ENCODE measurements around the gene ITGA11.

The ITGA11 gene

DNA sequence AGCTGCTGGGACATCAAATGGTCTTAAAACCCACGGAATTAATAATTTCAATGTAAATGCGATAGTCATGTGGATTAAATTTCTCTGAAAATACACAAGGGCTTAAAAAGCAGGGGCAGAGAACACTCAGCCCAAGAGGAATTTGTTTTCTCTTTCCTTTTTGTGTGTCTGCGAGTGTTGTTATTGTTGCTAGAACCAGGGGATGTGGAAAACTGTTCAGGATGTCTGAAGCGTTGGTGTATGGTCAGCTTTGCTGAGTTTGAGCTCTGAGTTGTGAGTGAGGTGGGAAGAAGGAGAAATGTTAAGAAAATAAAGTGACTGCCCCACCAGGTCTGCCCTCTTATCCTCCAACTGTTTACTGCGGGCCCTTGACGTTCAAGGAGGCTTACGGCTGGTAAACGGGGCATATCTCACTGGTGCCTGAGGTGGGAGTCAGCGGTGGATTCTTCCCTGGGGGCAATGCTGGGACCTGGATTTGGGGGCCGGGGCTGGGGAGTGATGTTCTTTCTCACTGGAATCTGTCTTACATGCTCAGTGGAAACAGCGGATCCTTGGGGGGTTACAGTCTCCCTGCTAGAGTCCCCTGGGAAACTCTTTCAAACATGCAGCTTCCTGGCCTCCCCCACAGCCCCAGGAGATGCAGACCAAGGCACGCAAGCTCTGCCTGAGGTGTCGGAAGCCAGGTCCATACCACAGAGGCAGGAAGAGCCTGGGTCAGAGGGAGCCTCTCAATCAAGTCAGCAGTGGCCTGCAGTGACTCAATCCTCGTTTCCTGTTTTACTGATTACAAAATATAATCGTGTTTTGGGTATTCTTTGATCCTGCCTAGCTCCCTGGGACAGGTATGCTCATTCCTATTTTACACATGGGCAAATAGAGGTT, 41.8 kb downstream of the ITGA11 start:
- no peak for DNase-seq (ENCODE audit: low spot score)

DNA sequence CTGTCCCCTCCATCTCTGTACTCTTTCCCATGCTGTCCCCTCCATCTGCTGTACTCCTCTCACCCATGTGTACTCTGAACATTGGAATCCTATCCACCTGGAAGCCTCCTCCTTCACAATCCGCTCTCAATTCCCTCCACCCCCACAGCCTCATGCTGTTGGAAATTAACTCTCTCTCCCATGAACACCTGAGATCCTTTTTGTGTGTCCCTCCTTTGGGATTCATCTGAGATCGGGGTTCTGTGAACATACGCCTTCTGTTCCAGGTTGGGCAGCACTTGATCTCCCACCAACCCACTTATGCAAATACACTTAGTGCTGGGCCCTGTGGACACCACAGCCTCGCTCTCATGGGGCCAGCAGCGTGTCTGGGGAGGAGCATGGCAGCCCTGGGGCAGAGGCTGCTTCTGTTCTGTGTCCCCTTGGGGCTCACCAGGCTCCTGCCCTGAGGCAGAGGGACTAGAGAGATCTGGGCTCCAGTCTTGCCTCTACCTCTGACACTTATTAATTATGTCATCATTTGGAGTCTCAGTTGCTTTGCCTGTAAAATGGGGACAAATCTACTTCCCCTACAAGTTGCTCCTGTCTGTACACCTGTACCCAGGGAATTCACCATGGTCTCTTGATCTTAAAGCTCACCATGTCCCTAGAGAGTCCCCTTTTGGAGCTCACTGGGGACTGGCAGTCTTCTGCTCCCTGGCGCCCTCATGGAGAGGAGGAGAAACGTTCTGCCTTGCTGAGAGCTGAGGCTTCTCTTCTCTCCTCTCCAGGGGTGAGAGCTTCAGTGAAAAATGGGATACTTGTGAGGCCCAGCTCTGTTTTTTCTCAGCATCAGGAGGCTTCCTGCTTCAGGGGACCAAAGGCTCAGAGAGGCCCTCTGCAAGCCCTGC, 42.7 kb downstream of the ITGA11 start:
- DNase-seq (ENCODE audit: low spot score), result no peak

DNA sequence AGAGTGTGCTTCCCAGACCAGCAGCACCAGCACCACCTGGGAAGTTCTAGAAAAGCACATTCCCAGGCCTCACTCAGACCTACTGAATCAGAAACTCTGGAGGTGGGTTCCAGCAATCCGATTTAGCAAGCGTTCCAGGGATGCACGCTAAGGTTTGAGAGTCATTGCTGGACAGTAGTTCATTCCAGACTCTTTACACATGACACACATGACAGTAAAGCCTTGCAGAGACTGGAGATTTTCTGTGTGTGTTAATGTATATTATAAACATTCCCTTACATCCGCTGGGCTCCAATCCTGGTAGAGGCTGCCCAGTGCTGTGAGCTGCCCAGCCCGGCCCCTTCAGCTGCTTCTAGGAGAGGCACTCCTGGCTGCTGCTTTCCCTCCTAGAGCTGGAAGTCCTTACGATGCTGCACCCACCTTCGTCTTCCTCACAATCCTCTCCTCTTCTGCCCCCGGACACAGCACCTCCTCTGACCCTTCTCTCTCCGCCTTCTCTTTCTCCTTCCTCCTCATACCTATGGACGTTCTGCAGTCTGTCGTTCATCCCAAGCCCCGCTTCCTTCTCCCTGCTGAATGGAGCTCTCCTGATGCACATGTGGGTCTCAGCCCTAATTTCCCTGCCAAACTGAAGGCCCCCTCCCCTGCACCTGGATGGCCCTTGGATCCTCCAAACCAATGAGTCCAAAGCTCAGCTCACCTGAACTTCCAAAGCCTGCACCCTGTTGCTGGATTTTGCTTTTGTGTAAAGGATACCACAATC, 44.4 kb downstream of the ITGA11 start:
- no peak for DNase-seq (ENCODE audit: low spot score)

DNA sequence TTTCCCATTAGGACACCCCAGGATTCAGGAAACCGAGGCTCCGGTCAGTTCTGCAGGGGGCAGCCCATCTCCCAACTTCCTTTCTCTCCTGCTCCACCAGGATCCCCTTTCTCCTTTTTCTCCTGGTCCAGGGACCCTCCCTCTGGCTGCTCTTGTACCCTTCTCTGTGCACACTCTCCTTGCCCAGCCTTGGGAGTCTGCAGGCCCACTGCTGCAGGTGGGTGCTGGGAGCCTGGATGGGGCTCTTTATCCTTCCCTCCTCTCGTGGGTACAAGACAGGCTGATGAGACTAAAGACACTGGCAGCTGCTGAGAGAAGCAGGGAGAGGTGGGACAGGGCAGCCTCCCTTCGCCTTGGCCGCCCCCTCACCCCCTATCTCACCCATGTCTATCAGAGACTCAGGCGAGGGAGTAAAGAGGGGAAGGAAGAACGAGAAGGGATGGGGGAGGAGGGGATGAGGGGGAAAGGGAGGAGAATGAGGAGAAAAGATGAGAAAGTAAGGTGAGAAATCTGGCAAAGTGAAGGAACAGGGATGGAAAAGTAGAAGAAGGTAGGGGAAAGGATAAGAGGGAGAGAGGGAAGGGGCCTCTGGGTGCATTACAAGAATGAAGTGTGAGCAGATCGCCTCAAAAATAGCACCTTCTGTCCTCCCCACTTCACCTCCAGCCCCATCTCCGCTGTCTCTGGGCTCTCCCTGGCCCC, 45.2 kb downstream of the ITGA11 start:
- DNase-seq (ENCODE audit: low spot score), result no peak

DNA sequence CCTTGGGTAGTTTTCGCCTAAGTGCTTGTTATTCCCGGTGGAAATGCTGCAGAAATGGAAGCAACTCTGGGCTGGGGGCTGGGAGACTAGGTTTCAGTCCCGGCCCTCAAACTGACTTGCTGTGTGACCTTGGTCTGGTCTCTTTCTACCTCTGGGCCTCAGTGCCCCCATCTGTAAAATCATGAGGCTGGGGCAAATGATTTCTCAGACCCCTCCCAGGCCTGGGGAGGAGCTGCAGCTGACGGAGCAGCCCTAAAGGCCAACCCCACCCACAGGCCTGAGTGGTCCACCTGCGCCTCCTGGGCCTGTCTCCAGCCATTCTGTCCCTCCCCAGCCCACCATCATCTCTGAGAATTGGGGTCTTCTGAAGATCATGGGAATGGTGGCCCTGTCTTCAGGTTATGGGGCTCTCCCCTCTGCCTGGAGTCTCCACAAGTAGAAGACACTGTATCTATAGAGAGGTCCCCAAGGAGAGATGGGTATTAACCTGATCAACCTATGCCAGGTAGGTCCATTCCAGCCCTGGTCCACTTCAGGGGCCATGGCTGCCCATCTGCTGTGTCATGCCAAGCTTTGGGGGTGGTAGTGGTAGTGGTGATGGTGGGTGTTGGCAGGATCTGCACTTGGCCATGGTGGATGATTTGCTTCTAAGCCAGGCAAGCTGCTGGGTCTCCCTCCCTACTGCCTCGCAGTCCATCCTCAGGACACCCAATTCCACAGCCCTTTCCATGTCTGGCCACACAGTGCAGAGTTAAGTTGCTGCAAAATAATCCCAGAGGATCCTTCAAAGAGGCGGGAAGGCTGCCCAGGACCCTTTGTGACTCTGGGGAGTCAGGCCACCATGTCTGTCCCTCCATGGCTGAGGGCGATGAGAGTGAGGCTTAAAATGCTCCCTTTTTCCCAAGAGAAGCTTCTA, 46.0 kb downstream of the ITGA11 start:
- no peak for DNase-seq (ENCODE audit: low spot score)

DNA sequence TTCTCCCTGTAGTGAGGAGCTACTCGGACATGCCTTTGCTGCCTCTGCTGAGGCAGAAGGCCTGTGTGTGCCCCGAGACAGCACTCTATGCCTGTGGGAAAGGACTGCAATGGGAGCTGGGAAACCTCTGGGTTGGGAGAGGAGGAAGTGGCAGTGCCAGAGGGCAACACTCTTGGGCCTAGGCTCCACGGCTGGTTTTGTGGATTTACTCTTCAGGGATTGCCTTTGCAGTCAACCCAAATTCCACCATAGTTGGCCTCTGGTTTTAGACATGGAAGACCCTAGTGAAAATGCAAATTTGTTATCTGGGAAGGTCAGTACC, 46.8 kb downstream of the ITGA11 start:
- DNase-seq (ENCODE audit: low spot score), result no peak

DNA sequence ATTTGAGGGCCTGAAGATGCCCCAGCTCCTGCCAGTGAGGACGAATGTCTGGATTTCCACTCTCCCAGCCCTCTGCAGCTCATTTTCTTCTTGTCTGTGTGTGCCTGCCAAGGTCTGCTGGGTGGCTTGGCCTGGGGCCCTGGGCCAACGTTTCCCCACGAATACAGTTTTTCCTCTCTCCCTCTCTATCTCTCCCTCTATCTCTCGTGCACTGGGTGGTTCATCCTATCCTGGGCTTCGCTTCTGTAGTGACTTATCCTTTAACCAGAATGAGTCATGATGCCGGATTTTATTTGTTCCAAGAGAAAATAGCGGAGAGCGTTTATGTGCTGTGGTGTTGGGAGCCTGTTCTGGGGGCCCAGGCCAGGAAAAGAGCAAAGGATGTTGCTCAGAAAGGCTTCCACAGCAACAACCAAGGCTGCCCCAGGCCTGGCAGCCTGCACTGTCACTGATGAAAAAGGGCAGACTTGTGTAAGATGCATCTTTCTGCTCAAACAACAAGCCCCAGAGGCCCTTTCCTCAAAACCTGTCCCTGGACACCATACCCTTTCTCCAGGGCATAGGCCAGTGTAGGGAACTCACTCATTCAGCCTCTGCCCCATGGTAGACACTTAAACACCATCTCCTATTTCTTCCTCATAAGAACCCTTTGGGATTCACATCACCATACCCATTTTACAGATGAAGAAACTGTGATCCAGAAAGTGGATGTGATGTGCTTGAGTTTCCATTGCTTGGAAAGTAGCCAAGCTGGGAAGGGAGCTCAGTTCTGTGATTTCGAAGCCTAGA, 47.3 kb downstream of the ITGA11 start:
- DNase-seq (ENCODE audit: low spot score), result no peak

DNA sequence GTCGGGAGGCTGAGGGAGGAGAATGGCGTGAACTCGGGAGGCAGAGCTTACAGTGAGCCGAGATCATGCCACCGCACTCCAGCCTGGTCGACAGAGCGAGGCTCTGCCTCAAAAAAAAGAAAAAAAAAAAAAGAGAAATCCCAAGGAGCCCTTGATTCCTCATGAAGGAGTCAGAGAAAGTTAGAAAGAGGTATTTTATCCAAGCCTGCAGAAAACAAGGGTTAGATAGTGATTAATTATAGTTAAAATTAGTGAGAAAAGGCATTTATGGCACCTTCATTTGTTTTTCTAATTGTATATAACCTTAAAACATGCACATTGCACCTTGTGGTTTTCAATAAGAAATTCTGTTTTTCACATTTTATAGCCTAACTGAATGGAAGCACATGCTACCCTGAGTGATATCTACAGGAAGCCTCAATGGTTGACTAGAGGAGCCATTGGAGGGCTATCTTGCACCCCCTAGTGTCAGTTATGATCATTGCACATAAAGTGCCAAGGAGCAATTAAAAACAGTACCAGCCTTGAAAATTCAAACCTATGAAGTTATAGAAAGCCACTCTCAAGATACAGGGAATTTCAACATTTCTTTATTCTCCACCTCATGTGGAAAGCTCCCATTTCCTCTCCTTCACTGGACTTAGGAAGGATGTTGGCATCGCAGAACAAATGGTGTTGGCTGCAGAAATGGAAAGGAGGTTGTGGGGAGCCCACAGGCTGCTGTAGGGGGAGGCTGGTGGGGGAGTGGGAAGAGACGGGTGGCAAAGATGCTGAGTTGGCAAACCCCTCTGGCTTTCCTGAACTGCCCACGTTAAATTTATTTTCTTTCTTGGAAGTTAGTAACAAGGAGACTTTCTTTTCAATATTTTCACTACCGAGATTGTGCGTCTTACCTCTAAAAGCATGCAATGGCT, 48.5 kb downstream of the ITGA11 start:
- DNase-seq (ENCODE audit: low spot score), result peak; percentile 48

DNA sequence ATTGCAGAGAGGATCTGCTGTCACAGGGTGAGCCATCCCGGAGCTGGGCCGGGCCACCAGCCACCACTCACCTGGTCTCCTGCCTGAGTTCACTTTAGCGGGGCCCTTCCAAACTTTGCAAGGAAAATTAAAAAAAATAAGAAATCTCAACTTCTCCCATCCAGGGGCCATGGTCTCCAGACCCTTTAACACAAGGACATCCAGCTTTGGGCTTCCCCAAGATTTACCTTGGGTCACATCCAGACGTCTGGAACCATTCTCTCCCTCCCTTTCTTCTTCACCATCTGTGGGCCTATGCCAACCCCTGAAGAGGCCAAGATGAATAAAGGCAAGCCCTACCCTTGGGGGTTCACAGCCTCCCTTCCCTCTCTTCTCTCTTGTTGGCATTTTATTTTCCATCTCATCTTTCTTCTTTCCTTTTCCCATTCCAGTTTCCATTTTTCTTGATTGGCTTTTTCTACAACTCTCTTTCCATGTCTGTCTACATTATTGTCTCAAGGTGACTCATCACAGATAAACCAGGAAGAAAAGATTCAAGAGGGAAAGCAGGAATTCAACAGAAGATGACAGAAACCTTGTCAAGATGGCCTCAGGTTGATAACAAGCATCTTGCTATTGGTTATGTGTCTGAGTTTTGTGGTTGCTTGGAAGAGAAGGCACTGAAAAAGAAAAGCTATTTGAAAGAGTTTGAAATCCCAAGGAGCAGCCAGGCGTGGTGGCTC, 49.5 kb downstream of the ITGA11 start:
- no peak for DNase-seq (ENCODE audit: low spot score)

DNA sequence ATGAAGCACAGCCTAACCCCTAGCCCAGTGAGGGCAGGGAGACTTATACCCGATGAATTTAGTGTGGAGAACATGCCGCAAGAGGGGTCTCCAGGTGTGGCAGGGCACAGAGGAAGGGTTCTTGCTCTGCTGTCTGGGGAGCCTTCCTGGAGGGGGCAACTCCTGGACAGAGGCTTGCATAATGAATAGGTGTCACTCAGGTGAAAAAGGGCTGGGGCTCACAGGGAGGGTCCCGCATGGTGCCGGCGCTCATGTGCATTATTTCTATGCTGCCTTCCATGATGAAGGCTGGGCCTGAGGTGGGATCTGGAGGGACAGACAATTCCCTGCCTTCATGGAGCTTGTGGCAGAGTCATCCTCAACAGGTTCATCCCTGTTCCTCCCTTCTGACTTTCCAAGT, 51.5 kb downstream of the ITGA11 start:
- no peak for DNase-seq (ENCODE audit: low spot score)

DNA sequence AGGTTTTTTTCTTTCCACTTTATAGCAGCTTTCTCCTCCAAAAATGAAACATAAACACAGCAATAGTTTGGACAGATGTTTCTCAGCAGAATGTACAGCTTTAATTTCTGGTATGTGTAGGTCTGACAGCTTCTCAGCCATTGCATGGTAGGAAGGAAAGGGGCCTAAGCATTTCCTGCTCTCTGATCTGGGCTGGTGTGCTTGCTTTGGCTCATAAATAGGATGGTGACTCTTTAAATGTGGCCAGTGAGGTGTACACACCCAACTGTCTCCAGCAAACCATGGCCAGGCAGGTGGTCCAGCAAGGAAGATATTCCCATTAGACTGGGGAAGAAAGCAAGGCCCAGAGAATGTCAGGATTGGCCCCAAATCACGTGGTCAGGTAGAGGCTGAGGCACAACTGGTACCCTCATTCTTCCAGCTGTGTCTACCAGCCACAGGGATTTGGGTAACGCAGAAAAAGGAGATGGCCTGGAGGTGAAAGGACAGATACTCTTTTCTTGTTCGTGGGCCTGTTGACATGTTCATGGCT, 52.1 kb downstream of the ITGA11 start:
- no peak for DNase-seq (ENCODE audit: low spot score)

DNA sequence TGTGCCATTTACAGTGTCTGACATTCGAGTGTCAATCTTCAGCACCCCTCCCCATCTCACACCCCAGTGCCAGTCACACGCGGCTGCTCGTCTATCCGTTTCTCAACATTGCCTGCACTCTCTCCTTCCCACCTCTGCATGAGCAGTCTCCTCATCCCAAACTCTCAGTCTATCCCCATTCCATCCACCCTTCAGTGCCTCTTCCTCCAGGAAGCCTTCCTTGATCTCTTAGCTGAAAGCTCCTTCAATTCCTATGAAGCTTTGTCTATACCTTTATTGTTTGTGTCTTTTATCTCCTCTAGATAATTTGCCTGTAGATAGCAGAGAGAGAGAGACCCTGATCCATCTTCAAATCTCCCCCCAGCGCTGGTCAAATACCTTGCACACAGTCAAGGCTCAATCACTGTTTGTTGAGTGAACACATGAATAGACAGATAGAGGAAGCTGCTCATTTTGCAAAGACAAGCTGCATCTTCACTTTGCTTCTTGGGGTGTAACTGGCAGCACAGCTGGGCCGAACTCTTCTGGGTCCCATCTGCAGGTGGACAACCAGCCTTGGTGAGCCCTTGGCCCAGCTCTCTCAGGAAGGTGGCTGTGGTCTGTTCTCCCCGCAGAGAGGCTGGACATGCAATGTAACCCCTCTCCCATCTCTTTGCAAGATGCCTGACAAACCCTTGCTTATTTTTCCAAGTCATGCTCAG, 52.8 kb downstream of the ITGA11 start:
- DNase-seq (ENCODE audit: low spot score), result no peak

DNA sequence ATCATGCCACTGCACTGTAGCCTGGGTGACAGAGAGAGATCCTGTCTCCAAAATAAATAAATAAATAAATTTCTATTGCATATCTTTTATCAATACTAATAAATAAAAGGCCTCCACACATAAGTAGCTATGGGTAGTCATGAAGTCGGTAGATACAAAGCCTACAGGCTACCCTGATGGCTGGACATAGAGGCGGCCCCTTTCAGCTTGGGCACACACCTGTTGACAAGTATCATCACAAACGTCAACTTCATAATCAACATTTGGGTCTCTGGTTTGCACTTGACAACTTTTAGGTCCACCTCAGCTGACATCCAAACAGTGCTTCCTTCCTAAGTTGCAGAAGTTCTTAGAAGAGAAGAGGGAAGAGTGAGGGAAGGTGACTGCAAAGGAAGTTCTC, 53.4 kb downstream of the ITGA11 start:
- DNase-seq (ENCODE audit: low spot score), result no peak

DNA sequence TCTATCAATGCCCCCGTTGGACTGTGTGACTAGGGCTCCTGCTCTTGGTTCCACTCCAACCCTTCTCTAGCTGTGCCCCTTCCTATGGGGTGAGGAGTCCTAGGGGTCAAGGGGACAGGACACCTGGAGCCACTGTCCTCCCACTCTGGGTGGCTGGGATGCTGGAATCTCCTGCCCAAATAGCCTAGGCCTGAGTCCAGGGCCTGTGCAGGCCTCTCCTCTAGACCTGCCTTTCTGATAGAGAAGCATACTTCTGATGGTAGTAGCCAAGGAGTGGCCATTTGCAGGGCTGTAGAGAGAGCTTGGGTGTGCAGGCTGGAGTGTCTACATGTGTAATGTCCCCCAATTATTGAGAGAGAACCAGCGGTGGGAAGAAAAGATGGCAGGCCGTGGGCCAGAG, 54.2 kb downstream of the ITGA11 start:
- DNase-seq (ENCODE audit: low spot score), result no peak

DNA sequence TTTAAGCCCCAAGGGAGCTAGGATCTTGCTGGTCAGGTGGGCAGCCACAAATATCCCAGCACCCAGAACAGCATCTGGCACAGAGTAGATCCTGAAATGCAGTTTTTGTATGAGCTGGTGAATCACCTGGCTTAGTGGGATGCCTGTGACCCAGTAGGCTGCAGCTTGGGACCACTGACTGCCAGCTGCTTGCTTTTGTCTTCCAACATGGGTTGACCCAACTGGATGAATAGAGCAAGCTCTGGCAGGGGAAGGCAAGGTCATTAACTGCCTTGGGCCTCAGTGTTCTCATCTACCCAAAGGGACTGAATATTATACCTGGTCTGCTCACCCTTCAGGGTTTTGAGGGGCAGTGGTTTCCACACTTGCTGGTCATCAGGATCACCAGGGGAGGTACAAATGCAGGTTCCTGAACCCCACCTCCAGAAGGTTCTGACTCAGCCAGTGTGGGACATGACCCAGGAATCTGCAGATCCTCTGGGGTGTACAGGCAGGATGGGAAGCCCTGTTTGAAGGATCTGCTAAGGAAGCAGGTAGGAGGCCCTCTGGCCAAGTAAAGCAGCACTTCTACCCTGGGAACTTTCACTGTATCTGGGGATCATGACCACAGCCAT, 55.4 kb downstream of the ITGA11 start:
- DNase-seq (ENCODE audit: low spot score), result no peak

DNA sequence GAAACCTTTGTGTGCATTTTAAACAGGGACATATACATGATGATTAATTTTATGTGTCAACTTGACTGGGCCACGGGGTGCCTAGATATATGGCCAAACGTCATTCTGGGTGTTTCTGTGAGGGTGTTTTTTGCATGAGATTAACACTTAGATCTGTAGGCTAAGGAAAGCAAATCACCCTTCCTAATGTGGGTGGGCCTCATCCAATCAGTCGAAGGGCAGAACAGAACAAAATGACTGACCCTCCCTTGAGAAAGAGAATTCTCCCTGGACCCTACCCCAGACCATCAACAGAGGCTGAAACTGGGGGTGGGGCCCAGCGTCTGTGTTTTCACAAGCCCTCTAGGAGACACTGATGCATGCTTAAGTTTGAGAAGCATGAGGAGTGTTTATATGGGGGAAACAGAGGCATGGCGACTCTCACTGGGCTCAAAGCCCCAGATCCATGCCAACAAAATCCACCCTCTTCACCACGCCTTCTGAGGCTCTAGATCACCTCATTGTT, 56.2 kb downstream of the ITGA11 start:
- no peak for DNase-seq (ENCODE audit: low spot score)

DNA sequence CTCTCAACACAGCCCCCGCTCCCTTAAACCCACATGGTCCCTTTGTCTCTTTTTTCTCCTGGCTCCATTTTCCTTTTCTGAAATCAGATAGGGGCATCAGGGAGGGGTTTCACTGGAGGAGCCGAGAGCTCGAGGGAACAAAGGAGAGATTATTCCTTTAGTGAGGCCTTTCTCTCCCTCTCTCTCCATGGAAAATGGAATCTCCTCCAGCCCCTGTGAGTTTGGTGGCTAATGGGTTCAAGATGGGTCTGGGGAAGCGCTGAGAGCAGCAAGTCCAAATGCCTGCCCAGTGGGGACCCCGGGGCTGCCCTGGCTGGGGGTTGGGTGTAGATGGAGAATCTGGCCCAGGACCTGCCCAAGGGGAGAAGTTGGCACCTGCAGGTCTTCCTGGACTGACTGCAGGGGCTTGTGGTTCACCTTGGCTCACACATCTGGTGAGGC, 56.8 kb downstream of the ITGA11 start:
- no peak for DNase-seq (ENCODE audit: low spot score)

Measured in LoVo (cell line).